ENCODE data around the gene MACROH2A1. TPM values are rescaled to one million over a fixed set of nuclear protein-coding genes. Genes with fewer than 3 reads are reported as not detected.
A peak's percentile ranks its signal among the peaks of the same experiment; 100 is the strongest.

Gene MACROH2A1
- total RNA-seq, 1 experiment from 2014 or later, result 236 TPM

DNA sequence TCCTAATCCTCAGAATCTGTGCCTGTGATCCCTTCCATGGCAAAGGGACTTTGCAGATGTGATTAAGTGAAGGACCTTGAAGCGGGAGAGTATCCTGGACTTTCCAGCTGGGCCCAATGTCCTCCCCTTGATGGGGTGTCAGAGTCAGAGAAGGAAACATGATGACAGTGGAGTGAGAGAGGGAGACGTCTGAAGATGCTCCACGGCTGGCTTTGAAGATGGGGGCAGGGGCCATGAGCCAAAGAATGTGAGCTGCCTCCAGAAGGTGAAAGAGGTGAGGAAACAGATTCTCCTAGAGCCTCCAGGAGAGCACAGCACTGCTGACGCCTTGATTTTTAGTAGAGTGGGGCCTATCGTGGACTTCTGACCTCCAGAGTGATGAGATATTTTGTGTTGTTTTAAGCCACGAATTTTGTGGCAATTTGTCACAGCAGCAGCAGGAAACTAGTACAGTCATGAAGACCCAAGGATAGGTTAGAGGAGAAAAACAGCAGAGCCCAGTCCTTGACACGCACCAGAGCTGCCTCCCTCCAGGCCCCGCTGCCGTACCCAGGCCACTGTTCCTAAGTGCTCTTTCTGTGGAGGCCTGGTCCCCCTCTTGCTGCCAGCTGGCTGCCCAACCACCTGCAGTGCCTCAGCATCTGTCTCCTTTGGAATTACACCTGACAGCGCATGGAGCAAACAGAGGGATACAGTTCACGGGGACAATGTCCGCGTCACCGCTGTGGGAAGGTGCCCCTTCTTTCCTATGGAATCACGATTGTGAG lies 78.1 kb downstream of the MACROH2A1 start:
- Mint-ChIP-seq H3K9me3 (ENCODE audit: unreplicated experiment) (no peaks in the 10 kb centered on the region), H3K4me1 (ENCODE audit: low read depth, unreplicated experiment) (peaks cover 24% of the 10 kb centered on the region), H3K4me3 (ENCODE audit: unreplicated experiment) (no peak overlapping the region), H3K27ac (ENCODE audit: unreplicated experiment) (peak overlapping the region; percentile 17), H3K27me3 (ENCODE audit: insufficient read depth, unreplicated experiment) (no peaks in the 10 kb centered on the region), H3K36me3 (ENCODE audit: insufficient read depth, unreplicated experiment) (peaks cover 6% of the 10 kb centered on the region)
- BruUV-seq (replicated peaks), result no TSS peak
- TF ChIP-seq CTCF (IDR thresholded peaks at IDR 0.05; ENCODE audit: insufficient read depth in 1 of 2, low read depth in 1 of 2, low read length in 1 of 2, severe bottlenecking in 1 of 2, unreplicated experiment in 1 of 2), result no peak
- H3K9me3 ChIP-seq, result no peaks in the 10 kb centered on the region
- no peaks in the 10 kb centered on the region for H3K36me3 ChIP-seq (ENCODE audit: control insufficient read depth, insufficient read depth, low read length)
- no peaks in the 10 kb centered on the region for H3K27me3 ChIP-seq (replicated peaks; ENCODE audit: control insufficient read depth, insufficient read depth, low read length)
- intact Hi-C loops (cut with micrococcal nuclease; ENCODE audit: unreplicated experiment), result loop anchor here (1.0 kb wide), 1 partner anchor 11 kb away; no protein-coding TSS in a partner anchor
- POLR2A ChIA-PET, result interaction anchor here (1.0 kb wide), 1 partner anchor 12 kb away, joined by 3 read pairs; no protein-coding TSS in a partner anchor
- H3K4me3 ChIP-seq (ENCODE audit: low read depth, low read length), result no peak overlapping the region
- DNase-seq, result peak in 1 of 2 experiments; percentile 12
- peaks cover 24% of the 10 kb centered on the region for H3K4me1 ChIP-seq
- CTCF ChIA-PET, result interaction anchor here (0.5 to 0.8 kb wide), 2 partner anchors 12 to 707 kb away, joined by 4 read pairs; no protein-coding TSS in a partner anchor

DNA sequence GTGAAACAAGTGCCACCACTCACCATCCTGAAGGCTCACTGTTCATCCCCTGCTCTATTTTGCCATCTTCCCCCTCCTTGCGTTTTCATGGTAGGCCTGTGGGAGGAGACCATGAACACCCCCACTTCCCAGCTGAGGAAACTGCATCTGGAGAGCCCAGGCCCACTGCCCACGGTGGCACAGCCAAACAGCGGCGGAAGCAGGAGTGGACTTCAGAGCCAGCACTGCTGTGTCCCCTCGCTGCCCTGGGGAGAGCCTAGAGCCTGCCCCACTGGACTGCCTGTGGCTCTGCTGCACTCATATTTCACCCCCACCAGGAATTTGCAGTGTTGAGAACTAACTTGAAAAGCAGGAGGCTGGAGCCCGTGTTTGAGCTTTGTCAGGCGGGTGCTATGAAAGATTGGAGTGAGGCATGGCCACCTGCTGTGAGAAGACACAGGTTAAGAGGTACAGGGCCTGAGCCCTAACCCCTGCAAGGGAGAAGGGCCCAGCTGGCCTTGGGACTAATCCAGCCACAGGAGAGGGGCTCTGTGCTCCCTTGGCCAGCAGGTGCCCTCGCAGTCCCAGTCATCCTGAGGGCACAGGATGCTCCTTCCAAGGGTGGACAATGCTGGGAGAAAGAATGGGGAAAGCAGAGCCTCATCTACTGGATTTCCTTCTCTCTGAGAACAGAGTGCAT lies 79.0 kb downstream of the MACROH2A1 start:
- no TSS peak for BruUV-seq (replicated peaks)
- peak; percentile 8 to 54 for TF ChIP-seq CTCF (IDR thresholded peaks at IDR 0.05; ENCODE audit: insufficient read depth in 1 of 2, low read depth in 1 of 2, low read length in 1 of 2, severe bottlenecking in 1 of 2, unreplicated experiment in 1 of 2)
- CTCF ChIA-PET, result interaction anchor here (0.5 to 0.8 kb wide), 2 partner anchors 12 to 708 kb away, joined by 4 read pairs; no protein-coding TSS in a partner anchor

DNA sequence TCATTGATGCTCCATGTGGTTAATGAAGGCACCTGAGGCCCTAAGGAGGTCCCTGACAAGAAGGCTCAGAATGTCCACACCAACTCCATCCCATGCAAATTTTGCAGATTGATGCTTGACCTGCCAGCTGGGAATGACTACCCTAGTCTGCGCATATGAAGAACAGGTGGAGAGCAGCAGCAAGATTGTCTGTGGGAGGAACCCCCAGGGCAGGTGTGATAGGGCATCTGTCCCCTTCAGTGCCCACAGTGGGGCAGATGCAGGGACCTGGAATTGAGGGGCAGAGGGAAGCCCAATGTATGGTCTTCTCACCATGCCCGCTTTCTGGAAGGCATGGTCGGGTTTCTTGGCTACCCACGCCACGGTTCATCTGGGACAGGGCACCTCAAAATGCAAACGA lies 79.6 kb downstream of the MACROH2A1 start:
- H3K27me3 ChIP-seq (replicated peaks; ENCODE audit: control insufficient read depth, insufficient read depth, low read length), result no peaks in the 10 kb centered on the region
- H3K4me1 ChIP-seq, result peaks cover 10% of the 10 kb centered on the region
- peaks cover 12% of the 10 kb centered on the region for H3K4me1 Mint-ChIP-seq (ENCODE audit: low read depth, unreplicated experiment)
- H3K27me3 Mint-ChIP-seq (ENCODE audit: insufficient read depth, unreplicated experiment), result no peaks in the 10 kb centered on the region
- no peaks in the 10 kb centered on the region for H3K9me3 Mint-ChIP-seq (ENCODE audit: unreplicated experiment)
- POLR2A ChIA-PET, result no interaction called here
- TF ChIP-seq CTCF (IDR thresholded peaks at IDR 0.05; ENCODE audit: insufficient read depth in 1 of 2, low read depth in 1 of 2, low read length in 1 of 2, severe bottlenecking in 1 of 2, unreplicated experiment in 1 of 2), result no peak
- H3K27ac Mint-ChIP-seq (ENCODE audit: unreplicated experiment), result no peak overlapping the region
- H3K36me3 ChIP-seq (ENCODE audit: control insufficient read depth, insufficient read depth, low read length), result no peaks in the 10 kb centered on the region
- CTCF ChIA-PET, result interaction anchor here (1.1 kb wide), 1 partner anchor 11 kb away, joined by 4 read pairs; no protein-coding TSS in a partner anchor
- intact Hi-C loops (cut with micrococcal nuclease; ENCODE audit: unreplicated experiment), result no loop called here
- H3K9me3 ChIP-seq, result no peaks in the 10 kb centered on the region
- DNase-seq, result peak in 1 of 2 experiments; percentile 14
- no peak overlapping the region for H3K4me3 Mint-ChIP-seq (ENCODE audit: unreplicated experiment)
- no peaks in the 10 kb centered on the region for H3K36me3 Mint-ChIP-seq (ENCODE audit: insufficient read depth, unreplicated experiment)
- H3K4me3 ChIP-seq (ENCODE audit: low read depth, low read length), result no peak overlapping the region
- BruUV-seq (replicated peaks), result no TSS peak

More for the DNA sequence above, 79.0 kb downstream of the MACROH2A1 start:
- Mint-ChIP-seq H3K4me1 (ENCODE audit: low read depth, unreplicated experiment) (peaks cover 18% of the 10 kb centered on the region), H3K9me3 (ENCODE audit: unreplicated experiment) (no peaks in the 10 kb centered on the region), H3K4me3 (ENCODE audit: unreplicated experiment) (no peak overlapping the region), H3K27ac (ENCODE audit: unreplicated experiment) (no peak overlapping the region), H3K27me3 (ENCODE audit: insufficient read depth, unreplicated experiment) (no peaks in the 10 kb centered on the region), H3K36me3 (ENCODE audit: insufficient read depth, unreplicated experiment) (peaks cover under 1% of the 10 kb centered on the region)
- H3K27me3 ChIP-seq (replicated peaks; ENCODE audit: control insufficient read depth, insufficient read depth, low read length), result no peaks in the 10 kb centered on the region
- no peaks in the 10 kb centered on the region for H3K36me3 ChIP-seq (ENCODE audit: control insufficient read depth, insufficient read depth, low read length)
- POLR2A ChIA-PET, result no interaction called here
- H3K9me3 ChIP-seq, result no peaks in the 10 kb centered on the region
- DNase-seq, result peak; percentile 44 to 51
- peaks cover 16% of the 10 kb centered on the region for H3K4me1 ChIP-seq
- intact Hi-C loops (cut with micrococcal nuclease; ENCODE audit: unreplicated experiment), result loop anchor here (1.0 kb wide), 1 partner anchor 12 kb away; no protein-coding TSS in a partner anchor
- H3K4me3 ChIP-seq (ENCODE audit: low read depth, low read length), result no peak overlapping the region

All from Caco-2 (cell line).